ENCODE data around the gene OR10G6.
"Not testable (repeated sequence)": the region's sequence is repeated elsewhere in the genome, so short reads cannot be mapped to it uniquely, and the experiment has no call there.

The OR10G6 gene, protein sequence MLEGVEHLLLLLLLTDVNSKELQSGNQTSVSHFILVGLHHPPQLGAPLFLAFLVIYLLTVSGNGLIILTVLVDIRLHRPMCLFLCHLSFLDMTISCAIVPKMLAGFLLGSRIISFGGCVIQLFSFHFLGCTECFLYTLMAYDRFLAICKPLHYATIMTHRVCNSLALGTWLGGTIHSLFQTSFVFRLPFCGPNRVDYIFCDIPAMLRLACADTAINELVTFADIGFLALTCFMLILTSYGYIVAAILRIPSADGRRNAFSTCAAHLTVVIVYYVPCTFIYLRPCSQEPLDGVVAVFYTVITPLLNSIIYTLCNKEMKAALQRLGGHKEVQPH

GRCh38 chr11:123995119-123995518, at the start of gene OR10G6:
TSS of gene OR10G6 (minus strand) at chr11:123995161. CDS start at chr11:123995161, 0 bp downstream.
- TF ChIP-seq, protein P1, sequence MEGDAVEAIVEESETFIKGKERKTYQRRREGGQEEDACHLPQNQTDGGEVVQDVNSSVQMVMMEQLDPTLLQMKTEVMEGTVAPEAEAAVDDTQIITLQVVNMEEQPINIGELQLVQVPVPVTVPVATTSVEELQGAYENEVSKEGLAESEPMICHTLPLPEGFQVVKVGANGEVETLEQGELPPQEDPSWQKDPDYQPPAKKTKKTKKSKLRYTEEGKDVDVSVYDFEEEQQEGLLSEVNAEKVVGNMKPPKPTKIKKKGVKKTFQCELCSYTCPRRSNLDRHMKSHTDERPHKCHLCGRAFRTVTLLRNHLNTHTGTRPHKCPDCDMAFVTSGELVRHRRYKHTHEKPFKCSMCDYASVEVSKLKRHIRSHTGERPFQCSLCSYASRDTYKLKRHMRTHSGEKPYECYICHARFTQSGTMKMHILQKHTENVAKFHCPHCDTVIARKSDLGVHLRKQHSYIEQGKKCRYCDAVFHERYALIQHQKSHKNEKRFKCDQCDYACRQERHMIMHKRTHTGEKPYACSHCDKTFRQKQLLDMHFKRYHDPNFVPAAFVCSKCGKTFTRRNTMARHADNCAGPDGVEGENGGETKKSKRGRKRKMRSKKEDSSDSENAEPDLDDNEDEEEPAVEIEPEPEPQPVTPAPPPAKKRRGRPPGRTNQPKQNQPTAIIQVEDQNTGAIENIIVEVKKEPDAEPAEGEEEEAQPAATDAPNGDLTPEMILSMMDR (IDR thresholded peaks at IDR 0.05; ENCODE audit: insufficient read depth, missing control alignments): no peak
- FAIRE-seq: no peak
- no peak for DNase-seq (ENCODE audit: insufficient read length, low spot score)

GRCh38 chr11:124043420-124043819, 48.5 kb upstream of the OR10G6 start:
- TF ChIP-seq, protein P1 (IDR thresholded peaks at IDR 0.05; ENCODE audit: insufficient read depth, missing control alignments): no peak
- FAIRE-seq: no peak
- no peak for DNase-seq (ENCODE audit: insufficient read length, low spot score)

DNA sequence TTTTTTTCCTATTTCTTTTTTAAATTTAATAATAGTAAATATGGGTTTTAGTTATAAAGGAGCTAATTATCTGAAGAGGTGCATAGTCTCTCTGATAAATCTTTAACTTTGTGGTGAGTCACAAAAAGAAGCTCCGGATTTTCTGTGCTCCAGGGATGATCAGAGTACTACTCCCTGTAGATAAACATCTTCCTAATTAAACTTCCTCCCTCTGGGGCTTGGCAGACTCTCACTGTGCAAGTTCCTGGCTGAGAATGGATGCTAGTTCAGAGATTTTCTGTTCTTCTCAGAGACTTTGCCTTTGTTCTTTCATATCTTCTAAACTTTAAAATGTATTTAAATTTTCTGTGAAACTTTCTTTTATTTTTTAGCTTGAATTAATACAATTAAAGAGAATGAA, 46.3 kb upstream of the OR10G6 start, which contains the start of gene OR10G7:
Gene OR10G7, minus strand, starts transcription at position 72 of the 400 bp plus-strand sequence. CDS start 2,324 bp downstream, outside the sequence.
- TF ChIP-seq, protein P1 (IDR thresholded peaks at IDR 0.05; ENCODE audit: insufficient read depth, missing control alignments): no peak
- no peak for FAIRE-seq
- no peak for DNase-seq (ENCODE audit: insufficient read length, low spot score)

DNA sequence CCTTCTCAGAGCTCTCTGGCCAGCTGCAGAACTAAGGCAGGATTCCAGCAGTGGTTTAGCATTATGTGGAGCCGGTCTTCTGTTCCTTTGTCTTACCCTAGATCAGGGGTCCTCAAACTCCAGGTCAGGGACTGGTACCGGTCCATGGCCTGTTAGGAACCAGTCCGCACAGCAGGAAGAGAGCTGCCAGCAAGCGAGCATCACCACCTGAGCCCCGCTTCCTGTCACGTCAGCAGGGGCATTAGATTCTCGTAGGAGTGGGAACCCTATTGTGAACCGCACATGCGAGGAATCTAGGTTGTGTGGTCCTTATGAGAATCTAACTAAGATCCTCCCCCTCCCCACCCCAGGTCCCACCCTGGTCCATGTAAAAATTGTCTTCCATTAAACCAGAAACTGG, 44.6 kb upstream of the OR10G6 start:
- no peak for FAIRE-seq
- TF ChIP-seq, protein P1 (IDR thresholded peaks at IDR 0.05; ENCODE audit: insufficient read depth, missing control alignments): no peak
- no peak for DNase-seq (ENCODE audit: insufficient read length, low spot score)

- TF ChIP-seq, protein P1 (IDR thresholded peaks at IDR 0.05; ENCODE audit: insufficient read depth, missing control alignments): no peak
- FAIRE-seq (no peak), DNase-seq (ENCODE audit: insufficient read length, low spot score) (no peak)
Observed at GRCh38 chr11:124036666-124037065, 41.7 kb upstream of the OR10G6 start.

DNA sequence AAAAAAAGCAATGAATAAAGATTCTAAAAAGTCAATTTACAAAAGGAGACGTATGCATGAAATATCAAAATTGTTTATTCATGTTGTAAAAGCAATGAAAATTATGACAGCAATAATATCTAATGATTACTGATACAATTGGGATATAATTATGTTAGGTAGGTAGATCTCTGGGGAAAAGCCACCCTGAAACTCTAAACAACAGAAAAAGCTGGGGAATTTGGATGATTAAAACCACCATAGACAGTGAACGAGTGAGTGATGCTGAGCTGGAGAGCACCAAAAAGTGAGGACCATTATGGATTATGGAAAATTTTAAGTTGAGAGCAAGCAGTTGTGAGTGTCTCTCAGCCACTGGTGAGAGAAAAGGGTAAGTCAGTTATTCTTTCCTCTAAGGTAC, 31.5 kb upstream of the OR10G6 start, which contains the start of gene OR10G8:
Gene OR10G8, plus strand, starts transcription at position 301 of the 400 bp plus-strand sequence. CDS start 2,825 bp downstream, outside the sequence.
- TF ChIP-seq, protein P1 (IDR thresholded peaks at IDR 0.05; ENCODE audit: insufficient read depth, missing control alignments): no peak
- no peak for FAIRE-seq

GRCh38 chr11:124015837-124016236, 20.9 kb upstream of the OR10G6 start:
- not testable (repeated sequence) for FAIRE-seq; DNase-seq (ENCODE audit: insufficient read length, low spot score)

More for the DNA sequence above, 31.5 kb upstream of the OR10G6 start, which contains the start of gene OR10G8:
- no peak for DNase-seq (ENCODE audit: insufficient read length, low spot score)
